Fibroblast of gingiva (primary cell): Measurements from ENCODE around the gene LSM7.
A peak's percentile ranks its signal among the peaks of the same experiment; 100 is the strongest.
"Not testable (repeated sequence)": the region's sequence is repeated elsewhere in the genome, so short reads cannot be mapped to it uniquely, and the experiment has no call there.

Source experiments
- DNase-seq: peaks from one replicate; pipeline ENCODE4 v3.0.0-alpha.2; 2011; ENCODE audit warnings: low read depth

LSM7 gene

GRCh38 chr19:2300533-2300932 lies 27.9 kb downstream of the LSM7 start:
- DNase-seq = no peak

DNA sequence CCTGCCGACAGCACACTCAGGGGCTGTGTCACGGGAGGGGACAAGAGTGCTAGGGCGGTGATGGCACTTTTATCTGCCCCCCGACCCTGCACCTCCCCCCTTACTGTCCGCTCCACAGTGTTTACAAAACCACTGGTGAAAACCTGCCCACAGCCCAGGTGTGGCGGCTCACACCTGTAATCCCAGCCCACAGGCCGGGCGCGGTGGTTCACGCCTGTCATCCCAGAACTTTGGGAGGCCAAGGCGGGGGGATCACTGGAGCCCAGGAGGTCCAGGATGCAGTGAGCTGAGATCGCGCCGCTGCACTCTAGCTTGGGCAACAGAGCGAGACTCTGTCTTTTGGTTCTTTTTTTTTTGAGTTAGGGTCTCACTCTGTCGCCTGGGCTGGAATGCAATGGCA lies 32.2 kb downstream of the LSM7 start:
- DNase-seq = no peak

DNA sequence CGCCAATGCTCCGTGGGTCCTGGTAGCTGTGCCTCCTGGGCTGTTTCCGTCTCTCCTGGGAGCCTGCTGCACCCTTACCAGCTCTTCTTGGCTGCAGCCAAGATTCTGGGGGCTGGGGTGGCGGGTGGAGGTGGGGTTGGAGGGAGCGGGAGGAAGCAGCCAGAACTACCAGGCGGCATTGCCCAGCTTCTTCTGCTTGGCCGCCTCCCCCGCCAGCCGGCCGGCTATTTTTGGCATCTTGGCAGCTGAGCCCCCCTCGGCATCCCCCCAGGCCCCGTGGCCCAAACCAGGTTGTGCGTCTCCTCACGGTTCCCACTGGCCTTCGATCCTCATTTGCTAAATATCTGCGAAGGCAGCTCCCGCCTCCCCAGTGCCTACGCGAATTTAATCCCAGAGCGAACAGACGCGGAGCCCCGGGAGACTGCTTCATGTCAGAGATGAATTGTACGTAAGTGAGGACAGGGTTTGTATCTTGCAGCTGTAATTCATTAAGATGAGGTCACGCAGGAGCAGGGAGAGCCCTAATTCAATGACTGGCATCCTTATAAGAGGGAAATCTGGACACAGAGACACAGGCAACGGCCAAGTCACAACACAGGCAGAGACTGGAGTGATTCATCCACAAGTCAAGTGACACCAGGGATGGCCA lies 33.6 kb downstream of the LSM7 start:
- DNase-seq = peak; percentile 90

DNA sequence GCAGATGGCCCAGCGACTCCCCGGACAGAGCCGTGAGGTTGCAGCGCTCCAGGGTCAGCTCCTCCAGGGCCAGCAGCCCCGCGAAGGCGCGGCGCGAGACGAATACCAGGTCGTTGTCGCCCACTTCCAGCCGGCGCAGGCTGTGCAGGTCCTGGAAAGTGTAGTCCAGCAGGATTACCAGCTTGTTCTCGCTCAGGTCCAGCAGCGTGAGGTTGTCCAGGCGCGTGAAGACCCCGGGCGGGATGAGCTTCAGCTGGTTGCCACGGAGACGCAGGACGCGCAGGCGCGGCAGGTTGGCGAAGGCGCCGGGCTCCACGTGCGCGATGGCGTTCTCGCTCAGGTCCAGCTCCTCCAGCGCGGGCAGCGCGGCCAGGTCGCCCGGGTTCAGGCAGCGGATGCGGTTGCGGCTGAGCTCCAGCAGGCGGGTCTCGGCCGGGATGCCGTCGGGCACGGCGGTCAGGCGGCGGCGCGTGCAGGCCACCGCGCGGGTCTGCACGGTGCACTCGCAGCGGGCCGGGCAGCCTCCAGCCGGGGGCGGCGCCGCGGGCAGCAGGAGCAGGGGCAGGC lies 37.1 kb downstream of the LSM7 start:
- DNase-seq = no peak

GRCh38 chr19:2290441-2291184 lies 37.8 kb downstream of the LSM7 start:
- DNase-seq = no peak

GRCh38 chr19:2289714-2290435 lies 38.5 kb downstream of the LSM7 start:
- DNase-seq = no peak

GRCh38 chr19:2288818-2289713 lies 39.3 kb downstream of the LSM7 start:
- DNase-seq = no peak

DNA sequence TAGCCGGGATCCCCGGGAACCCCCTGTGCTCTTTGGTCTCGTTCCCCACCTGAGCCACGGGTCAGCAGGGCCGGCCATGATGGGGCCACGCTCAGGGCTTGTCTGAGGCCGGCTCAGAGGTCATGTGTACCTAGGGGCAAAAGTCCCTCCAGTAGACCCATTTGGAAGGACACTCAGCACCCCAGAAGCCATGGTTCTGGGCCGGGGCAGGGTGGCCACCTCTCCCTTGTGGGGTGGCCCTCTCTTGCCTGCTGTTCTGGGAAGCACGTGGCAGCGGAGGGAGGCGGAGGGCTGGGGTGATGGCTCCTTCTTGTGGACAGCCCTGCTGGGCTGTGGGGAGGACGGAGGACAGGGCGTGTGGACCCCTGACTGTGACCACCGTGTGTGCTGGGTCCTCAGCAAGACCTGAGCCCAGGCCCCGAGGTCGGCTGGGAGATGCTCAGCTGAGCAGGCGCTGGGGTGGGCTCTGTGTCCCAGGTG lies 40.0 kb downstream of the LSM7 start:
- DNase-seq = no peak

GRCh38 chr19:2287585-2288337 lies 40.6 kb downstream of the LSM7 start:
- DNase-seq = no peak

DNA sequence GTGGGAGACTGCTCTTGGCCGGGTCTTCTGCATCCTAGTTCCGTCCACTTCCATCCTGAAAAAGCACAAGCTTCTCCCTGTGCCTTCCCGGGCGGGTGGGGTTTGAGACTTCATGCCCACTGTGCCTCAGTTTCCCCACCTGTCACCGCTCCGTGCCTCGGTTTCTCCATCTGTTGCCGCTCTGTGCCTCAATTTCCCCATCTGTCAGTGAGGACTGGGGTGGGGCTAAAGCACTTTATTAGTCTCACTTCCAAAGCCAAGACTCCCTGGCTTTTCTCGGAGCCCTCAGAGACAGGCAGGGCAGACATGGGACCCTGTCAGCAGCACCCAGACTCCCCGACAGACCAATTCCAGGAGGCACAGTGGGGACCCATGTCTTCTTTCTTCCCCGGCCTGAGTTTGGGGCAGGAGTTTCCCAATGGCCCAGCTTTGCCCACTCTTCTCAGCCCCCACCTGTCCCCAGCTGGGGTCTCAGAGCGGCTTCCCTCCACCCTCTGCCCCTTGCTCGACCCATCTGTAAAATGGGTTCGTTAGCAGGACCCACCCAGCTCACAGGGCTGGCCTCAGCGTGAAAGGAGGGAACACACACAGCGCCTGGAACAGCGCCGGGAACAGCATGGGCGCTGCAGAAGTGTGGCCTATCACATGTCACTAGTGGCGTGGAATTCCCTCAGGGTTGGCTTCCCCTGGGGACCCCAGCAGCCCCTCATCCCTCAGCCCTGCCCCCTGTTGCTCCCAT lies 41.8 kb downstream of the LSM7 start:
- no peak for DNase-seq

DNA sequence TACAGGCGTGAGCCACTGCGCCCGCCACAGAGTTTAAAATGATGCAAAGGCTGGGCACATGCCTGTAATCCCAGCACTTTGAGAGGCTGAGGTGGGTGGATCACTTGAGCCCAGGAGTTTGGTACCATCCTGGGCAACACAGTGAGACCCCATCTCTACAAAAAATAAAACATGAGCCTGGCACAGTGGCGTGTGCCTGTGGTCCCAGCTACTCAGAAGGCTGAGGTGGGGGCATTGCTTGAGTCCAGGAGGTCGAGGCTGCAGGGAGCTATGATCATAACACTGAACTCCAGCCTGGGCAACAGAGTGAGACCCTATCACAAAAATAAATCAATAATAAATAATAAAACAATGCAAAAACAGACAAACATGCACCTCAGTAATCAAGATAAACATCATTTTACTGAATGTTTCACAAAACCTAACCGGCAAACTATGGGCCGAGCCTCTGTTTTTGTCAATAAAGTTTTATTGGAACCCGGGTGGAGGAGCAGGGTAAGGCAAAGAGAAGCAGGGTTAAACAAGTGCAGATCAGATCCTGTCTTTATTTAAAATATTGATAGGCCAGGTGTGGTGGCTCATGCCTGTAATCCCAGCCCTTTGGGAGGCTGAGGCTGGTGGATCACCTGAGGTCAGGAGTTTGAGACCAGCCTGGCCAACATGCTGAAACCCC lies 44.4 kb downstream of the LSM7 start:
- no peak for DNase-seq

DNA sequence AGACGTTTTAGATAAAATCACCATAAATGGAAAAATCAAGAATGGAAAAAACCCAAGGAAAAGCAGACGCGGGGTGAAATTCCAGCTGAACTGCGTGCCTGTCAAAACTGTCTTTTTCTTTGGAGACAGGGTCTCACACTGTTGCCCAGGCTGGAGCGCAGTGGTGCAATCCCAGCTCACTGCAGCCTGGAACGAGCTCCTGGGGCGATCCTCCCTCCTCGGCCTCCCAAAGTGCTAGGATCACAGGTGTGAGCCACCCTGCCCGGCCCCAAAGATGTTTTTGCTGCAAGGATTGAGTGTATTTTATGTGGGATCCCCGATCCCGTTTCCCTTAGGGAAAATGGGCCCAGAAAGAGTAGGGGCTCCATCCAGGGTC lies 45.5 kb downstream of the LSM7 start:
- DNase-seq = no peak

DNA sequence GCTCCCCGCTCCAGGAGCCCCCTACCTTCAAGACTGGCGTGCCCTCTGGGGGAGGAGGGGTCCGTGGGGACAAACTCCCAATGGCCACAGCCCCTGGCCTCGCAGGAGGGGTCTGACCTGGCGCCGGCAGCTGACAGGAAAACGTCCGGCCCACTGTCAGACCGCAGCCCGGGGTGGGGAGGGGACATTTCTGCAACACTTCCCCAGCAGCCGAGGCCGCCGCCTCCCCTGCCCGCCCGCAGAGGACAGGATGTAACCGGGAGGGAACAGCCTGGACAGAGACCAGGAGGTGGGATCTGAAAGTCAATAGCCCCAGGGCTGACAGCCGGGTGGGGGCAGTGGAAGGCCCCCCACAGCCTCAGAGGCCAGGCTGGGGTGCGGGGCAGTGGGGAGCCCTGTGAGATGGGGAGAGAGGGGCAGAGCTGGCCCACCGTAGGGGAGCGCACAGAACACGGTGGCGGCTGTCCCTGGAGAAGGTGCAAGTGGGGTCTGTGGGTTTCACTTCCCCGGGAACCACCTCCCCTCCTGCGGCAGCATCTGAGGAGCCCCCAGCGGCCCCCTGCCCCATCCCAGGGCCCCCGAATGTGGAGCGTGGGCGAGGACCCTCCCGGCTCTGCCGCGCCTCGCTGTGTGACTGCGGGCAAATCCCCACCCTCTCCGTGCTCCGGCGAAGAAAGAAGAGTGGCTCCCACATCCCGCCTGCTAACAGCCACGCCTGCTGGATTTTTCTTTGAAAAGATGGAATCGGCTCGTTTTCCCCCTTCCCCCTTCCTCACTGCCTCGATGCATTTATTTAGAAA lies 46.1 kb downstream of the LSM7 start, which contains the start of gene PEAK3:
Gene PEAK3 (minus strand): TSS at position 114 of the 800 bp plus-strand sequence. CDS start 1,244 bp downstream, outside the sequence.
- no peak for DNase-seq

DNA sequence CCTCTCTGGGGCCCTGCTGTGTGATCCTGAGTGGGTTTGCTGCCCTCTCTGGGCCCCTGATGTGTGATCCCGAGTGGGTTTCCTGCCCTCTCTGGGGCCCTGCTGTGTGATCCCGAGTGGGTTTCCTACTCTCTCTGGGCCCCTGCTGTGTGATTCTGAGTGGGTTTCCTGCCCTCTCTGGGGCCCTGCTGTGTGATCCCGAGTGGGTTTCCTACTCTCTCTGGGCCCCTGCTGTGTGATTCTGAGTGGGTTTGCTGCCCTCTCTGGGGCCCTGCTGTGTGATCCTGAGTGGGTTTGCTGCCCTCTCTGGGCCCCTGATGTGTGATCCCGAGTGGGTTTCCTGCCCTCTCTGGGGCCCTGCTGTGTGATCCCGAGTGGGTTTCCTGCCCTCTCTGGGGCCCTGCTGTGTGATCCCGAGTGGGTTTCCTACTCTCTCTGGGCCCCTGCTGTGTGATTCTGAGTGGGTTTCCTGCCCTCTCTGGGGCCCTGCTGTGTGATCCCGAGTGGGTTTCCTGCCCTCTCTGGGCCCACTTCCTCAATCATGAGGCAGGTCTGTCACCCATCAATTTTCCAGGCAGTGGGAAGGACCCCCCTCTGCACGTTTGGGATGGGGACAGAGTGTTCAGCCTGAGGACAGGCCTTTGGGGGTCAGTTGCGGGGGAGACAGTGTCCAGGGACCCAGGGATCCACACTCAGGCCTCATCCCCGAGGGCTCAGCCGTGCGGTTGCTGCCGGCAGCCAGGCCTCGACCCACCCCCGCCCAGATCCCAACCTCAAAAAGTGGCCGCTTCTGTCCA lies 46.9 kb downstream of the LSM7 start:
- DNase-seq = not testable (repeated sequence)

- DNase-seq = no peak
Observed at GRCh38 chr19:2280633-2281264, 47.6 kb downstream of the LSM7 start.

- DNase-seq = no peak
Observed at GRCh38 chr19:2278459-2279158, 49.8 kb downstream of the LSM7 start.

- no peak for DNase-seq
Observed at GRCh38 chr19:2277138-2277537, 51.2 kb downstream of the LSM7 start.
